WI38 (cell line): Measurements from ENCODE around the gene PLA2G4D.

Experiments used
- H3K4me3 ChIP-seq: 2 replicates; pipeline ENCODE4 v1.5.1; 2011; ENCODE audit warnings: low read depth, mild to moderate bottlenecking, control low read depth, low read length
- CTCF ChIP-seq: IDR thresholded peaks from 2 replicates; pipeline ENCODE4 v1.5.1; 2012; ENCODE audit warnings: low read depth, mild to moderate bottlenecking, control low read depth, low read length

The PLA2G4D gene

GRCh38 chr15:42036966-42037365 is 57.4 kb downstream of the PLA2G4D start:
- TF ChIP-seq CTCF = no peak
- H3K4me3 ChIP-seq = no peak overlapping the region

GRCh38 chr15:42036112-42036905 is 58.1 kb downstream of the PLA2G4D start:
- TF ChIP-seq CTCF = no peak
- H3K4me3 ChIP-seq = no peak overlapping the region

GRCh38 chr15:42035435-42035761 is 59.0 kb downstream of the PLA2G4D start:
- no peak for TF ChIP-seq CTCF
- no peak overlapping the region for H3K4me3 ChIP-seq

GRCh38 chr15:42034628-42035434 is 59.5 kb downstream of the PLA2G4D start:
- no peak overlapping the region for H3K4me3 ChIP-seq
- no peak for TF ChIP-seq CTCF

- TF ChIP-seq CTCF = no peak
- H3K4me3 ChIP-seq = no peak overlapping the region
These were observed 61.0 kb downstream of the PLA2G4D start for GRCh38 chr15:42033214-42033873.

GRCh38 chr15:42032376-42033213 is 61.8 kb downstream of the PLA2G4D start:
- no peak for TF ChIP-seq CTCF
- H3K4me3 ChIP-seq = no peak overlapping the region
